KMS-11 (cell line): ENCODE data around the gene MTHFSD.
A peak's percentile ranks its signal among the peaks of the same experiment; 100 is the strongest.

Experiments
- H2AFZ ChIP-seq: fragments of 200-600 bp; sonication (generic); 2 replicates; pipeline ENCODE4 v1.6.1; 2016; ENCODE audit warnings: antibody characterized with exemption, mixed run types, low read depth
- H3K27ac ChIP-seq: fragments of 200-600 bp; sonication (generic); 2 replicates; pipeline ENCODE4 v1.6.1; 2016; ENCODE audit warnings: mild to moderate bottlenecking, mixed run types
- H3K27me3 ChIP-seq: fragments of 200-600 bp; sonication (generic); 2 replicates; pipeline ENCODE4 v1.6.1; 2017; ENCODE audit warnings: mild to moderate bottlenecking, low read depth, mixed run types, moderate library complexity; ENCODE audit not compliant: insufficient read depth
- H3K36me3 ChIP-seq: fragments of 200-600 bp; sonication (generic); 2 replicates; pipeline ENCODE4 v1.6.1; 2017; ENCODE audit warnings: mild to moderate bottlenecking, mixed run types; ENCODE audit not compliant: insufficient read depth
- H3K4me1 ChIP-seq: fragments of 200-600 bp; sonication (generic); 2 replicates; pipeline ENCODE4 v1.6.1; 2016; ENCODE audit warnings: mild to moderate bottlenecking, low read depth, mixed run types; ENCODE audit not compliant: poor library complexity, severe bottlenecking
- H3K4me2 ChIP-seq: fragments of 200-600 bp; sonication (generic); 2 replicates; pipeline ENCODE4 v1.7.0; 2016; ENCODE audit warnings: mild to moderate bottlenecking, mixed run types
- H3K4me3 ChIP-seq: fragments of 200-600 bp; sonication (generic); IDR thresholded peaks from 2 replicates; pipeline ENCODE4 v1.6.1; 2017; ENCODE audit warnings: low read depth, low read length, mixed read lengths; ENCODE audit not compliant: insufficient read depth
- H3K79me2 ChIP-seq: fragments of 200-600 bp; sonication (generic); 2 replicates; pipeline ENCODE4 v1.6.1; 2016; ENCODE audit warnings: low read depth, mixed run types; ENCODE audit not compliant: insufficient read depth
- H3K9ac ChIP-seq: fragments of 200-600 bp; sonication (generic); 2 replicates; pipeline ENCODE4 v1.6.1; 2016; ENCODE audit warnings: mild to moderate bottlenecking, mixed run types
- H4K20me1 ChIP-seq: fragments of 200-600 bp; sonication (generic); 2 replicates; pipeline ENCODE4 v1.6.1; 2016; ENCODE audit warnings: mild to moderate bottlenecking, mixed run types; ENCODE audit not compliant: insufficient read depth
- CTCF ChIP-seq: fragments of 200-600 bp; sonication (generic); conservative IDR thresholded peaks from 2 replicates; pipeline ENCODE4 v1.6.1; 2017; ENCODE audit warnings: low read depth, mild to moderate bottlenecking, antibody characterized with exemption, low read length, moderate library complexity, mixed read lengths

Gene MTHFSD

GRCh38 chr16:86554917-86555703 is at the start of gene MTHFSD:
Gene MTHFSD, minus strand, starts transcription at chr16:86555235. Its CDS starts 51 bp downstream, at chr16:86555184.
- H2AFZ ChIP-seq, result peak within 1 kb of the TSS; percentile 88

GRCh38 chr16:86604436-86605193 is 49.6 kb upstream of the MTHFSD start:
- Histone ChIP-seq H3K9ac (no peak overlapping the region), H4K20me1 (no peaks in the 10 kb centered on the region), H3K27ac (no peak overlapping the region), H3K79me2 (no peaks in the 10 kb centered on the region), H2AFZ (peak overlapping the region; percentile 66), H3K4me2 (peak overlapping the region; percentile 60), H3K4me3 (no peak overlapping the region), H3K27me3 (peaks cover 3% of the 10 kb centered on the region; the same call in 1 of the 2 replicates), H3K4me1 (no peaks in the 10 kb centered on the region), H3K36me3 (no peaks in the 10 kb centered on the region)
- no peak for TF ChIP-seq CTCF

More at GRCh38 chr16:86554917-86555703, at the start of gene MTHFSD:
- Histone ChIP-seq H4K20me1 (no peaks in the 10 kb centered on the region), H3K36me3 (no peaks in the 10 kb centered on the region), H3K4me3 (peak within 1 kb of the TSS; percentile 42), H3K9ac (peak within 1 kb of the TSS; percentile 93), H3K4me1 (peaks cover 10% of the 10 kb centered on the region), H3K4me2 (peak within 1 kb of the TSS; percentile 88), H3K27ac (peak within 1 kb of the TSS; percentile 66), H3K27me3 (peaks cover 10% of the 10 kb centered on the region; the same call in 1 of the 2 replicates), H3K79me2 (peaks cover 9% of the 10 kb centered on the region; the same call in 1 of the 2 replicates)
- no peak for TF ChIP-seq CTCF

- peaks cover 3% of the 10 kb centered on the region; the same call in 1 of the 2 replicates for H3K27me3 ChIP-seq
- H3K4me1 ChIP-seq, result no peaks in the 10 kb centered on the region
Observed at GRCh38 chr16:86602521-86602920, 47.5 kb upstream of the MTHFSD start.

GRCh38 chr16:86601356-86601755 is 46.3 kb upstream of the MTHFSD start:
- H3K36me3 ChIP-seq, result no peaks in the 10 kb centered on the region
- peaks cover 3% of the 10 kb centered on the region; the same call in 1 of the 2 replicates for H3K27me3 ChIP-seq
- no peaks in the 10 kb centered on the region for H4K20me1 ChIP-seq
- no peak overlapping the region for H3K4me3 ChIP-seq
- no peak overlapping the region for H3K9ac ChIP-seq
- no peak overlapping the region for H3K27ac ChIP-seq
- no peaks in the 10 kb centered on the region for H3K79me2 ChIP-seq
- H3K4me2 ChIP-seq, result no peak overlapping the region
- no peak for TF ChIP-seq CTCF
- H3K4me1 ChIP-seq, result no peaks in the 10 kb centered on the region
- no peak overlapping the region for H2AFZ ChIP-seq

More at GRCh38 chr16:86602521-86602920, 47.5 kb upstream of the MTHFSD start:
- no peak overlapping the region for H2AFZ ChIP-seq
- no peaks in the 10 kb centered on the region for H3K79me2 ChIP-seq
- no peak overlapping the region for H3K4me3 ChIP-seq
- no peak overlapping the region for H3K9ac ChIP-seq
- TF ChIP-seq CTCF, result no peak
- H4K20me1 ChIP-seq, result no peaks in the 10 kb centered on the region
- no peaks in the 10 kb centered on the region for H3K36me3 ChIP-seq
- no peak overlapping the region for H3K27ac ChIP-seq
- no peak overlapping the region for H3K4me2 ChIP-seq
